M059J (cell line): ENCODE measurements around the gene THOC5. TPM values are rescaled to one million over a fixed set of nuclear protein-coding genes. Genes with fewer than 3 reads are reported as not detected.
A peak's percentile ranks its signal among the peaks of the same experiment; 100 is the strongest.
"Not testable (repeated sequence)": the region's sequence is repeated elsewhere in the genome, so short reads cannot be mapped to it uniquely, and the experiment has no call there.

Source experiments
- DNase-seq: peaks from one replicate; pipeline ENCODE4 v3.0.0-alpha.2; 2012; ENCODE audit warnings: low read depth
- total RNA-seq: library from RNA; depleted of rRNA; stranded (reverse); fragments of >200 nt; shearing (Covaris generic); gene quantifications from 2 replicates; pipeline ENCODE4 v1.2.3, GENCODE V29; 2014; rRNA removed

THOC5 gene
- total RNA-seq, result 22.3 and 30.5 TPM in 2 replicates

GRCh38 chr22:29553351-29554224 lies at the start of gene THOC5:
Gene THOC5 (minus strand): TSS chr22:29553757. CDS start chr22:29549147, 4,610 bp downstream.
- peak; percentile 94 for DNase-seq

GRCh38 chr22:29598684-29599020 lies 45.1 kb upstream of the THOC5 start:
- no peak for DNase-seq

GRCh38 chr22:29597871-29598683 lies 44.5 kb upstream of the THOC5 start:
- not testable (repeated sequence) for DNase-seq

- DNase-seq, result peak; percentile 26
These were observed 42.9 kb upstream of the THOC5 start for GRCh38 chr22:29596408-29596807.

- DNase-seq, result not testable (repeated sequence)
These were observed 40.9 kb upstream of the THOC5 start for GRCh38 chr22:29594447-29594846.

- no peak for DNase-seq
These were observed 40.4 kb upstream of the THOC5 start for GRCh38 chr22:29593923-29594322.

- DNase-seq, result peak; percentile 84
These were observed 34.6 kb upstream of the THOC5 start for GRCh38 chr22:29587938-29588699.

- not testable (repeated sequence) for DNase-seq
These were observed 32.7 kb upstream of the THOC5 start for GRCh38 chr22:29586193-29586705.

GRCh38 chr22:29584975-29585374 lies 31.4 kb upstream of the THOC5 start:
- DNase-seq, result no peak

GRCh38 chr22:29581799-29582198 lies 28.2 kb upstream of the THOC5 start:
- no peak for DNase-seq

- no peak for DNase-seq
These were observed 26.7 kb upstream of the THOC5 start for GRCh38 chr22:29580200-29580810.

GRCh38 chr22:29578462-29579200 lies 25.1 kb upstream of the THOC5 start:
- DNase-seq, result no peak

- DNase-seq, result no peak
These were observed 21.3 kb upstream of the THOC5 start for GRCh38 chr22:29574762-29575450.

- no peak for DNase-seq
These were observed 17.5 kb upstream of the THOC5 start for GRCh38 chr22:29570912-29571549.

GRCh38 chr22:29570456-29570855 lies 16.9 kb upstream of the THOC5 start:
- no peak for DNase-seq

GRCh38 chr22:29569011-29569678 lies 15.6 kb upstream of the THOC5 start:
- no peak for DNase-seq

- no peak for DNase-seq
These were observed 13.8 kb upstream of the THOC5 start for GRCh38 chr22:29567338-29567737.

- DNase-seq, result not testable (repeated sequence)
These were observed 13.0 kb upstream of the THOC5 start for GRCh38 chr22:29566513-29566912.
